GM19043 (cell line): Measurements from ENCODE around the gene FABP2.

Experiments used
- ATAC-seq: cut with Tn5 transposase; IDR thresholded peaks from one replicate; pipeline ENCODE4 v1.9.1; 2021; ENCODE audit warnings: low read depth; ENCODE audit not compliant: unreplicated experiment

The FABP2 gene

DNA sequence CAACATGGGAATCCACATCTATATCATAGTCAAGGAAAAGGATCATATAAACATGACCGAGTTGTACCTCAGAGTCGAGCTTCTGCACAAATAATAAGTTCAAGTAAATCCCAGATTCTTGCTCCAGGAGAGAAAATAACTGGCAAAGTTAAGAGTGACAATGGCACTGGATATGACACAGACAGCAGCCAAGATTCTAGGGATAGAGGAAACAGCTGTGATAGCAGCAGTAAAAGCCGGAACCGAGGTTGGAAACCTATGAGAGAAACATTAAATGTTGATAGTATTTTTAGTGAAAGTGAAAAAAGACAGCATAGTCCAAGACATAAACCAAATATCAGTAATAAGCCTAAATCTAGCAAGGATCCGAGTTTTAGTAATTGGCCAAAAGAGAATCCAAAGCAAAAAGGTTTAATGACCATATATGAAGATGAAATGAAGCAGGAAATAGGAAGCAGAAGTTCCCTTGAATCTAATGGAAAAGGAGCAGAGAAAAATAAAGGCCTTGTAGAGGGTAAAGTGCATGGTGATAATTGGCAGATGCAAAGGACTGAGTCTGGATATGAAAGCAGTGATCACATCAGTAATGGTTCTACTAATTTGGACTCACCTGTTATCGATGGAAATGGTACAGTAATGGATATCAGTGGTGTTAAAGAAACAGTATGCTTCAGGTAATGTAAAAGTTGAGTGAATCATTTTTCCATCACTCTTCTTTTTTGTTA lies 50.4 kb downstream of the FABP2 start:
- no peak for ATAC-seq

DNA sequence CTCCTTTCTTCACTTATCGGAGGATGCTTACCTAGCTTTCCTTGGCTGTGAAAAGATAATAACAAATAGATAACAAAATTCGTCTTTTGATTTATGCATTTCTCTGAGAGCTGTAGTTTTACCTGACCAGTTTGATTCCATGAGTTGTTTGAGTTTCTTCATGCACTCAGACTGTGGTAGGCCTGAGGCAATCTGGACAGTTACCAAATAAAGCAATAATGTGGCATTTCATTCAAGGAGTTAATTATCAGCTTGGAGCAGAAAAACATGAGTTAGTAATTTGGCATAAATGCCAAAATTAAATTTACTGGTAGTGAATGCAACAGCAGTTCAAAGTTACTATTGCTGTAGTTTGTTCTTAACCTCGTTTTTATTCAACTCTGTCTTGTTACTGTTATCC lies 53.5 kb downstream of the FABP2 start:
- ATAC-seq, result no peak
